Progenitor cell of endocrine pancreas (in vitro differentiated cells): ENCODE measurements around the gene GNAT3. TPM values are rescaled to one million over a fixed set of nuclear protein-coding genes. Genes with fewer than 3 reads are reported as not detected.

ENCODE experiments used
- DNase-seq: peaks from one replicate; pipeline ENCODE4 v3.0.0; 2021; ENCODE audit warnings: low spot score; ENCODE audit not compliant: unreplicated experiment
- H3K27ac Mint-ChIP-seq: 2 replicates; pipeline ENCODE4 v1.8.0; 2021; ENCODE audit warnings: mild to moderate bottlenecking, moderate library complexity, mixed read lengths
- H3K27me3 Mint-ChIP-seq: 2 replicates; pipeline ENCODE4 v1.8.0; 2021; ENCODE audit warnings: mixed read lengths
- H3K36me3 Mint-ChIP-seq: 2 replicates; pipeline ENCODE4 v1.8.0; 2022; ENCODE audit warnings: mixed read lengths; ENCODE audit not compliant: insufficient read depth
- H3K4me1 Mint-ChIP-seq: 2 replicates; pipeline ENCODE4 v1.8.0; 2021; ENCODE audit warnings: low read depth, mixed read lengths
- H3K4me3 Mint-ChIP-seq: 2 replicates; pipeline ENCODE4 v1.8.0; 2021; ENCODE audit warnings: low read depth, mild to moderate bottlenecking, moderate library complexity, mixed read lengths
- H3K9me3 Mint-ChIP-seq: 2 replicates; pipeline ENCODE4 v1.8.0; 2021; ENCODE audit warnings: low read depth, mixed read lengths
- CTCF ChIP-seq: fragments of 200-600 bp; sonication (generic); IDR thresholded peaks from one replicate; pipeline ENCODE4 v1.5.0; 2021; ENCODE audit warnings: antibody characterized with exemption, mild to moderate bottlenecking; ENCODE audit not compliant: unreplicated experiment
- total RNA-seq: library from RNA; stranded (reverse); gene quantifications from 2 replicates; pipeline ENCODE4 v1.2.1, GENCODE V29; 2021

The GNAT3 gene
- total RNA-seq, 1 donor from 2014 or later, result not detected

- Mint-ChIP-seq H3K9me3 (peaks cover 3% of the 10 kb centered on the region), H3K36me3 (no peaks in the 10 kb centered on the region), H3K27me3 (no peaks in the 10 kb centered on the region), H3K4me3 (no peak overlapping the region), H3K27ac (no peak overlapping the region), H3K4me1 (no peaks in the 10 kb centered on the region)
- no peak for TF ChIP-seq CTCF
- DNase-seq, result no peak
Observed at GRCh38 chr7:80415522-80415921, 96.3 kb downstream of the GNAT3 start.

- no peak for DNase-seq
- H3K36me3 Mint-ChIP-seq, result no peaks in the 10 kb centered on the region
- H3K9me3 Mint-ChIP-seq, result peaks cover 3% of the 10 kb centered on the region
- H3K4me1 Mint-ChIP-seq, result no peaks in the 10 kb centered on the region
- H3K4me3 Mint-ChIP-seq, result no peak overlapping the region
- no peak overlapping the region for H3K27ac Mint-ChIP-seq
- no peaks in the 10 kb centered on the region for H3K27me3 Mint-ChIP-seq
- no peak for TF ChIP-seq CTCF
Observed at GRCh38 chr7:80415114-80415513, 96.8 kb downstream of the GNAT3 start.

GRCh38 chr7:80414331-80414730 is 97.5 kb downstream of the GNAT3 start:
- Mint-ChIP-seq H3K27ac (no peak overlapping the region), H3K4me3 (no peak overlapping the region), H3K27me3 (no peaks in the 10 kb centered on the region), H3K36me3 (no peaks in the 10 kb centered on the region), H3K4me1 (no peaks in the 10 kb centered on the region), H3K9me3 (peaks cover 5% of the 10 kb centered on the region)
- DNase-seq, result no peak
- TF ChIP-seq CTCF, result no peak

- no peak for DNase-seq
- H3K27me3 Mint-ChIP-seq, result no peaks in the 10 kb centered on the region
Observed at GRCh38 chr7:80413383-80413945, 98.4 kb downstream of the GNAT3 start.

GRCh38 chr7:80412842-80413241 is 99.0 kb downstream of the GNAT3 start:
- no peak for TF ChIP-seq CTCF
- Mint-ChIP-seq H3K27me3 (no peaks in the 10 kb centered on the region), H3K9me3 (peaks cover 7% of the 10 kb centered on the region), H3K27ac (no peak overlapping the region), H3K4me3 (no peak overlapping the region), H3K4me1 (no peaks in the 10 kb centered on the region), H3K36me3 (no peaks in the 10 kb centered on the region)
- no peak for DNase-seq

More at GRCh38 chr7:80413383-80413945, 98.4 kb downstream of the GNAT3 start:
- Mint-ChIP-seq H3K4me1 (no peaks in the 10 kb centered on the region), H3K9me3 (peaks cover 7% of the 10 kb centered on the region), H3K27ac (no peak overlapping the region), H3K36me3 (no peaks in the 10 kb centered on the region), H3K4me3 (no peak overlapping the region)
- no peak for TF ChIP-seq CTCF
